IPS-15b (cell line): Measurements from ENCODE around the gene ZNF263.
"Not testable (repeated sequence)": the region's sequence is repeated elsewhere in the genome, so short reads cannot be mapped to it uniquely, and the experiment has no call there.

Experiments used
- H3K27me3 ChIP-seq: one replicate; pipeline ENCODE4 v1.6.1; 2013; ENCODE audit warnings: low read length; ENCODE audit not compliant: control insufficient read depth, insufficient read depth
- H3K36me3 ChIP-seq: one replicate; pipeline ENCODE4 v1.6.1; 2013; ENCODE audit warnings: low read length; ENCODE audit not compliant: control insufficient read depth, insufficient read depth
- H3K4me1 ChIP-seq: one replicate; pipeline ENCODE4 v1.6.1; 2013; ENCODE audit warnings: mild to moderate bottlenecking, low read length; ENCODE audit not compliant: control insufficient read depth, insufficient read depth
- H3K4me3 ChIP-seq: one replicate; pipeline ENCODE4 v1.5.1; 2013; ENCODE audit warnings: low read depth, low read length
- H3K9ac ChIP-seq: one replicate; pipeline ENCODE4 v1.6.1; 2013; ENCODE audit warnings: low read depth, mild to moderate bottlenecking, low read length
- H3K9me3 ChIP-seq: one replicate; pipeline ENCODE4 v1.6.1; 2013; ENCODE audit warnings: mild to moderate bottlenecking, low read length; ENCODE audit not compliant: control insufficient read depth, insufficient read depth

The ZNF263 gene

GRCh38 chr16:3249451-3249850, 33.8 kb upstream of the ZNF263 start:
- Histone ChIP-seq H3K9ac (no peak overlapping the region), H3K36me3 (no peaks in the 10 kb centered on the region), H3K4me1 (no peaks in the 10 kb centered on the region), H3K9me3 (no peaks in the 10 kb centered on the region), H3K27me3 (peaks cover 2% of the 10 kb centered on the region), H3K4me3 (no peak overlapping the region)

DNA sequence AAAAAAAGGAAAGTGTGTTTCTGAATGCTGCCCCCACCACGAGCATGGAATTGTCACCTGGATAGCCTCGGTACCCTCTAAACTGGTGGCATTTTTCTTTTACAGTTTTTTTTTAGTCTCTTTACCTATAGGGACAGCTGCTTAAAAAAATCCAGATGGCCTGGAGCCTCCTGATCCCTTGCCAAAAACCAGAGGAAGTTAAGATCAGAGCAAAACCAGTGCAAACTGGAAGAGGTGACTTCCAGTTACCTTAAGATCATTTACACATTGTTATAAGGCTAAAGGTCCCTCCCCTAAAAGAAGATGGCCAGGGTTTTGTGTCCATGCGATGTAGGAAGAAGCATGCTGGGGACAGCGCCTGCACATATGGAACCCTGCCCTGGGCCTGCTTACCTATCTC, 30.3 kb upstream of the ZNF263 start:
- Histone ChIP-seq H3K4me1 (no peaks in the 10 kb centered on the region), H3K9ac (no peak overlapping the region), H3K4me3 (no peak overlapping the region), H3K36me3 (no peaks in the 10 kb centered on the region), H3K27me3 (peaks cover 2% of the 10 kb centered on the region), H3K9me3 (no peaks in the 10 kb centered on the region)

DNA sequence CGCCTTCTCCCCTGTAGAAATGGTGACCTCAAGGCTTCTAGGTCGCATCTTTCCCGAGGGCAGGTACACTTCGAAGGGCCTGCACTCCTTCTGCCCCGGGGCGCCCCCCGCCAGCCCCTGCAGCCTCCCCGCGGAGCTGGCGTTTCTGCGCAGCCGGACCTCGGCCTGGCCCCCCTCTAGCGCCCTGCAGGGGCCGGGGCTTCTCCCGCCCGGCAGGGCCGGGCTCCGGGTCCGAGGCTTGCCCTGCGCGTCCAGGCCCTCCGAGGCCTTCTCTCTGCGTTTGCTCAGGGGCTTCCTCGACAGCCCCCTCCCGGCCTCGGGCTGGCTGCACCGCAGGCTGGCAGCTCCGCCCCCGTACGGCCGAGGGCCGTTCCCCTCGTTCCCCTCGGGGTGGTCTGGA, 29.0 kb upstream of the ZNF263 start:
- H3K27me3 ChIP-seq: no peaks in the 10 kb centered on the region
- H3K36me3 ChIP-seq: no peaks in the 10 kb centered on the region
- no peak overlapping the region for H3K9ac ChIP-seq
- no peaks in the 10 kb centered on the region for H3K9me3 ChIP-seq
- no peaks in the 10 kb centered on the region for H3K4me1 ChIP-seq
- H3K4me3 ChIP-seq: no peak overlapping the region

GRCh38 chr16:3256146-3256865, 27.0 kb upstream of the ZNF263 start, which contains the start of gene MEFV:
Gene MEFV (minus strand): TSS chr16:3256633. CDS start chr16:3256587, 46 bp downstream.
- no peaks in the 10 kb centered on the region for H3K27me3 ChIP-seq
- no peaks in the 10 kb centered on the region for H3K4me1 ChIP-seq
- H3K9ac ChIP-seq: no peak within 1 kb of the TSS
- no peaks in the 10 kb centered on the region for H3K9me3 ChIP-seq
- H3K36me3 ChIP-seq: no peaks in the 10 kb centered on the region
- H3K4me3 ChIP-seq: no peak within 1 kb of the TSS

GRCh38 chr16:3256866-3257465, 26.3 kb upstream of the ZNF263 start:
- H3K36me3 ChIP-seq: no peaks in the 10 kb centered on the region
- H3K4me3 ChIP-seq: no peak overlapping the region
- no peak overlapping the region for H3K9ac ChIP-seq
- no peaks in the 10 kb centered on the region for H3K9me3 ChIP-seq
- H3K27me3 ChIP-seq: peaks cover 3% of the 10 kb centered on the region
- H3K4me1 ChIP-seq: no peaks in the 10 kb centered on the region

GRCh38 chr16:3259836-3260235, 23.5 kb upstream of the ZNF263 start:
- Histone ChIP-seq H3K9ac (no peak overlapping the region), H3K4me1 (no peaks in the 10 kb centered on the region), H3K36me3 (no peaks in the 10 kb centered on the region)

DNA sequence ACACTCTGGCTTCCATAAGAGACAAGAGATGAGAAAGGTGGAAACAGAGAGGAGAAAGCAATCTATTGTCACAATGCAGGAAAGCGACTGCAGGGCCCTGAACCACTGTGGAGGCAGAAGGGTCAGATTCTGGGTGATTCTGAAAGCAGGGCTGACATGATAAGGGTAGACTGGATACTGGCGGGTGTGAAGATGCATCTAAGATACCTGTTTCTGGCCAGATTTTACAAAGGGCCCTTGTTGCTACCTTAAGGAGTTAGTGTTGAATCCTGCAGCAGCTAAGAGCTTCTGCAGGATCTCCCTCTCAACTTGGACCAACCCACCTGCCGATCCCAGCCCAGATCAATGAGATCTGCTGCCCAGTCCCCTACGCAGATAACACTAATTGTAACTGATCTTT, 20.8 kb upstream of the ZNF263 start:
- Histone ChIP-seq H3K36me3 (no peaks in the 10 kb centered on the region), H3K9me3 (no peaks in the 10 kb centered on the region), H3K4me1 (no peaks in the 10 kb centered on the region), H3K4me3 (no peak overlapping the region), H3K9ac (no peak overlapping the region), H3K27me3 (peaks cover 3% of the 10 kb centered on the region)

More at GRCh38 chr16:3259836-3260235, 23.5 kb upstream of the ZNF263 start:
- Histone ChIP-seq H3K27me3 (peaks cover 3% of the 10 kb centered on the region), H3K4me3 (no peak overlapping the region), H3K9me3 (no peaks in the 10 kb centered on the region)

GRCh38 chr16:3264137-3265036, 18.9 kb upstream of the ZNF263 start:
- Histone ChIP-seq H3K4me3 (peak overlapping the region; percentile 65), H3K9me3 (no peaks in the 10 kb centered on the region), H3K9ac (no peak overlapping the region), H3K27me3 (peaks cover 3% of the 10 kb centered on the region), H3K36me3 (no peaks in the 10 kb centered on the region), H3K4me1 (no peaks in the 10 kb centered on the region)

- no peaks in the 10 kb centered on the region for H3K27me3 ChIP-seq
- no peaks in the 10 kb centered on the region for H3K4me1 ChIP-seq
- no peaks in the 10 kb centered on the region for H3K9me3 ChIP-seq
- no peak overlapping the region for H3K9ac ChIP-seq
- H3K4me3 ChIP-seq: no peak overlapping the region
- H3K36me3 ChIP-seq: no peaks in the 10 kb centered on the region
Observed at GRCh38 chr16:3266873-3267537, 16.3 kb upstream of the ZNF263 start.

GRCh38 chr16:3268294-3268693, 15.0 kb upstream of the ZNF263 start:
- H3K36me3 ChIP-seq: no peaks in the 10 kb centered on the region
- no peaks in the 10 kb centered on the region for H3K4me1 ChIP-seq
- H3K9ac ChIP-seq: no peak overlapping the region
- no peaks in the 10 kb centered on the region for H3K27me3 ChIP-seq
- no peaks in the 10 kb centered on the region for H3K9me3 ChIP-seq
- H3K4me3 ChIP-seq: no peak overlapping the region

DNA sequence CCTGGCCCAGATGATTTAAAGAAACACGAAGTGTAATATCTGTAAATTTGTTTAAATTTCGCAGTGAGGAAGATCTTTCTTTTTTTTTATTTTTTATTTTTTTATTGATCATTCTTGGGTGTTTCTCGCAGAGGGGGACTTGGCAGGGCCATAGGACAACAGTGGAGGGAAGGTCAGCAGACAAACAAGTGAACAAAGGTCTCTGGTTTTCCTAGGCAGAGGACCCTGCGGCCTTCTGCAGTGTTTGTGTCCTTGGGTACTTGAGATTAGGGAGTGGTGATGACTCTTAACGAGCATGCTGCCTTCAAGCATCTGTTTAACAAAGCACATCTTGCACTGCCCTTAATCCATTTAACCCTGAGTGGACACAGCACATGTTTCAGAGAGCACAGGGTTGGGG, 12.6 kb upstream of the ZNF263 start:
- not testable (repeated sequence) for H3K27me3 ChIP-seq, H3K9ac ChIP-seq, H3K36me3 ChIP-seq, H3K4me1 ChIP-seq, H3K4me3 ChIP-seq, H3K9me3 ChIP-seq
